ENCODE measurements around the gene KCNMB1. TPM values are rescaled to one million over a fixed set of nuclear protein-coding genes. Genes with fewer than 3 reads are reported as not detected.

KCNMB1 gene
- total and polyA plus RNA-seq, 8 donors = 0.29 to 19.8 (median 5.5) TPM

DNA sequence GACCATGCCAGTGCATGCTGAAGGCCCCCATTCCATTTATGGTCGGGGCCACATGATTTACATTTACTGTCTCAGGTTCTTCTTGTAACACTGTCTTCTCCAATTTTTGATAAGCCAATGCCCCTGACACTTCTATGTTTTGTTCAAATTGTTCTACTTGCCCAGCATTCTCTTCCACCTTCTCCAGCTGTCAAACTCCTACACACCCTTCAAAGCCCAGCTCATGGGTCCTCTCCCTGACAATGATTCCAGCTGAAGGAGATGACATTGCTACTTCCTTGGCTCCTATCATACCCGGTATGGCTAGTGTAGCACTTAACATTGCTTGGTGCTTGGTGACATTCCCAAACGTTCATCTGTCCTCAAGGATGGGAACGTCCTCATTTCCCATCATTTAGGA is 41.1 kb upstream of the KCNMB1 start:
- no peaks in the 10 kb centered on the region for H3K36me3 ChIP-seq
- H3K4me3 ChIP-seq = no peak overlapping the region
- 61 to 82% (median 70%) methylated on average over 4 of the region's 4 CpGs for WGBS, 5 donors
- intact Hi-C loops (cut with DNase I; ENCODE audit: low total_unique reads) = no loop called here
- no peak for DNase-seq
- H3K9me3 ChIP-seq = no peaks in the 10 kb centered on the region
- TF ChIP-seq EP300 (IDR thresholded peaks at IDR 0.05) (no peak), POLR2AphosphoS5 (IDR thresholded peaks at IDR 0.05) (no peak), POLR2A (IDR thresholded peaks at IDR 0.05) (no peak)
- TF ChIP-seq, protein P1, sequence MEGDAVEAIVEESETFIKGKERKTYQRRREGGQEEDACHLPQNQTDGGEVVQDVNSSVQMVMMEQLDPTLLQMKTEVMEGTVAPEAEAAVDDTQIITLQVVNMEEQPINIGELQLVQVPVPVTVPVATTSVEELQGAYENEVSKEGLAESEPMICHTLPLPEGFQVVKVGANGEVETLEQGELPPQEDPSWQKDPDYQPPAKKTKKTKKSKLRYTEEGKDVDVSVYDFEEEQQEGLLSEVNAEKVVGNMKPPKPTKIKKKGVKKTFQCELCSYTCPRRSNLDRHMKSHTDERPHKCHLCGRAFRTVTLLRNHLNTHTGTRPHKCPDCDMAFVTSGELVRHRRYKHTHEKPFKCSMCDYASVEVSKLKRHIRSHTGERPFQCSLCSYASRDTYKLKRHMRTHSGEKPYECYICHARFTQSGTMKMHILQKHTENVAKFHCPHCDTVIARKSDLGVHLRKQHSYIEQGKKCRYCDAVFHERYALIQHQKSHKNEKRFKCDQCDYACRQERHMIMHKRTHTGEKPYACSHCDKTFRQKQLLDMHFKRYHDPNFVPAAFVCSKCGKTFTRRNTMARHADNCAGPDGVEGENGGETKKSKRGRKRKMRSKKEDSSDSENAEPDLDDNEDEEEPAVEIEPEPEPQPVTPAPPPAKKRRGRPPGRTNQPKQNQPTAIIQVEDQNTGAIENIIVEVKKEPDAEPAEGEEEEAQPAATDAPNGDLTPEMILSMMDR (IDR thresholded peaks at IDR 0.05) = no peak
- no peak overlapping the region for H3K27ac ChIP-seq
- peaks cover 0 to 10% (median 4%) of the 10 kb centered on the region in 4 donors for H3K4me1 ChIP-seq
- H3K27me3 ChIP-seq = peaks cover 0 to 28% (median 6%) of the 10 kb centered on the region in 3 donors

DNA sequence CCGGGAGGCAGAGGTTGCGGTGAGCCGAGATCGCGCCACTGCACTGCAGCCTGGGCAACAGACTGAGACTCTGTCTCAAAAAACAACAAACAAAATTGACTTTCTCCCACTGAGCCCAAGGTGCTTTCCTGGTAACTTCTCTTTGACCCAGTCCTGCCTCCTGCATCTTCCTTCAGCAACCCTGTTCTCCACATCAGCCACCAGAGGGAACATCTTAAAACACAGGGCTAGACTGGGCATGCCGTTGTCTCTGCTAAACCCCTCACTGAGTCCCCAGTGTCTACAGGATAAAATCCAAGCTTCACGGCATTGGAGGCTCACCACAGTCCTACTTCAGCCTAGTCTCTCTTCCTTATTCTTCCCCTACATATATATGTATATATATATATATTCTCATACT is 39.8 kb upstream of the KCNMB1 start:
- Histone ChIP-seq H3K36me3 (no peaks in the 10 kb centered on the region), H3K4me3 (no peak overlapping the region), H3K4me1 (peaks cover 0 to 5% (median 0%) of the 10 kb centered on the region in 4 donors), H3K9me3 (no peaks in the 10 kb centered on the region), H3K27me3 (peaks cover 0 to 28% (median 6%) of the 10 kb centered on the region in 3 donors), H3K27ac (no peak overlapping the region)
- TF ChIP-seq POLR2A (IDR thresholded peaks at IDR 0.05) (no peak), POLR2AphosphoS5 (IDR thresholded peaks at IDR 0.05) (no peak), EP300 (IDR thresholded peaks at IDR 0.05) (no peak)
- TF ChIP-seq, protein P1 (IDR thresholded peaks at IDR 0.05) = no peak
- 61 to 78% (median 64%) methylated on average over 7 of the region's 7 CpGs for WGBS, 5 donors
- intact Hi-C loops (cut with DNase I; ENCODE audit: low total_unique reads) = loop anchor here (10.0 kb wide), 1 partner anchor 154 kb away; no protein-coding TSS in a partner anchor
- DNase-seq = no peak

DNA sequence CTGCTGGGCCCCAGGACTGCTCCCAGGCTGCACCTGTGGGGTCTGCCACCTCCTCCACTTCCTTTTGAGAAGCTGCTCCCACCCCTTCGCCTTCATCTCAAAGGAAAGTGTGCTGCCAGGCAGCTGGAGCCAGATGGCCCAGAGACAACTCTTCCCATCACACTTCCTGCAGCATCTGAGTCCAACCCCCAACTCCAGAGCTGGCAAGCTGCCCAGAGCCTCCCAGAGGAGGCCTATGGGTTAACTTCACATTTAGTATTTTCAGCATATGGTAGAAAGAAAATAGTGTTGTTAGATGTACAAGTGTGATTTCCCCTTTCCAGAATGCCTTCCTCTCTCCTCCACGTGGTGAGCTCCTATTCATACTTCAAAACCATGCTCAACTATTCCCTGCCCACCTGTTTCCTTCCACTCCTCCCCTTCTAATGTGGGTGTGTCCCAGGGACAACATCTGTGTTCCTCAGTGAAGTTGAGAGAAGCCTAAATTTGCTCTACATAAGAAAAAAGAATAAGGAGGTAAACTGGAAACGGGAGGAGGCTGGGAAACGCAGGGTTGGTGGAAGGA is 38.6 kb upstream of the KCNMB1 start:
- H3K4me3 ChIP-seq = no peak overlapping the region
- no peaks in the 10 kb centered on the region for H3K9me3 ChIP-seq
- TF ChIP-seq, protein P1 (IDR thresholded peaks at IDR 0.05) = no peak
- TF ChIP-seq EP300 (IDR thresholded peaks at IDR 0.05) = no peak
- TF ChIP-seq POLR2A (IDR thresholded peaks at IDR 0.05) = no peak
- peaks cover 0 to 28% (median 6%) of the 10 kb centered on the region in 3 donors for H3K27me3 ChIP-seq
- no peak overlapping the region for H3K27ac ChIP-seq
- intact Hi-C loops (cut with DNase I; ENCODE audit: low total_unique reads) = loop anchor here (10.0 kb wide), 1 partner anchor 153 kb away; no protein-coding TSS in a partner anchor
- DNase-seq = peak in 1 of 2 donors; percentile 89
- H3K36me3 ChIP-seq = no peaks in the 10 kb centered on the region
- 29 to 58% (median 50%) methylated on average over 4 of the region's 4 CpGs for WGBS, 5 donors
- peaks cover 0 to 5% (median 0%) of the 10 kb centered on the region in 4 donors for H3K4me1 ChIP-seq

DNA sequence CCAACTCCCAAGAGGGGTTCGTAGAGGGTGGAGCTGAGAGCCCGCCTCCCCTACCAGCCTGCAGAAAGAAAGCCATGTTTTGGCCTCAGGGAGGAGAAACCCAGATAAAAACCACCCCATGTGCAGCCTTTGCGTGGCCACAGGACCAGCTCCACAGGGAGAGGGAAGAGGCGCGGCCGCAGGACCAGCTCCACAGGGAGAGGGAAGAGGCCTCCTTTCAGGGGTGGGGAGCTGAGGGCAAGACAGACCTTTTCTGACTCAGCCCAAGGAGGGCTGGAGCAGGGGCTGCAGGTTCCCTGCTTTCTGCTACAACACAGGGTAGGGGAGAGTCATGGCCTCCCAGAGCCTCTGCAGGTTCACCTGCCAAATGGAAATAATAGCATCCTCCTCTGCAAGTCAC is 37.6 kb upstream of the KCNMB1 start:
- no peaks in the 10 kb centered on the region for H3K36me3 ChIP-seq
- H3K9me3 ChIP-seq = no peaks in the 10 kb centered on the region
- H3K4me3 ChIP-seq = no peak overlapping the region
- no peak overlapping the region for H3K27ac ChIP-seq
- intact Hi-C loops (cut with DNase I; ENCODE audit: low total_unique reads) = loop anchor here (10.0 kb wide), 1 partner anchor 152 kb away; no protein-coding TSS in a partner anchor
- peaks cover 0 to 21% (median 6%) of the 10 kb centered on the region in 3 donors for H3K27me3 ChIP-seq
- WGBS, 5 donors = 68 to 85% (median 74%) methylated on average over 4 to 6 of the region's 6 CpGs
- DNase-seq = no peak
- TF ChIP-seq, protein P1 (IDR thresholded peaks at IDR 0.05) = no peak
- TF ChIP-seq EP300 (IDR thresholded peaks at IDR 0.05) = no peak
- no peak for TF ChIP-seq POLR2A (IDR thresholded peaks at IDR 0.05)
- TF ChIP-seq POLR2AphosphoS5 (IDR thresholded peaks at IDR 0.05) = no peak
- peaks cover 0 to 5% (median 1%) of the 10 kb centered on the region in 4 donors for H3K4me1 ChIP-seq
